Ovary (tissue), 3 donors: Measurements from ENCODE around the gene KPNA6.

Source experiments
- EP300 ChIP-seq: sonication (generic); formaldehyde crosslinking; IDR thresholded peaks from one replicate; pipeline ENCODE4 v1.6.1; 2017; ENCODE audit warnings: antibody characterized with exemption
- TF ChIP-seq, protein P1 (sequence below), 3 donors: fragments of 450-650 bp in 2 of 3; fragments of 200-600 bp in 1 of 3; IDR thresholded peaks; one replicate each; pipeline versions ENCODE4 v1.5.1 to v1.8.0; 2016 to 2022; ENCODE audit warnings: antibody characterized with exemption in 3 of 3, mild to moderate bottlenecking in 1 of 3
- donor health status: DM: no; HTN: no; CAD: no.

DNA sequence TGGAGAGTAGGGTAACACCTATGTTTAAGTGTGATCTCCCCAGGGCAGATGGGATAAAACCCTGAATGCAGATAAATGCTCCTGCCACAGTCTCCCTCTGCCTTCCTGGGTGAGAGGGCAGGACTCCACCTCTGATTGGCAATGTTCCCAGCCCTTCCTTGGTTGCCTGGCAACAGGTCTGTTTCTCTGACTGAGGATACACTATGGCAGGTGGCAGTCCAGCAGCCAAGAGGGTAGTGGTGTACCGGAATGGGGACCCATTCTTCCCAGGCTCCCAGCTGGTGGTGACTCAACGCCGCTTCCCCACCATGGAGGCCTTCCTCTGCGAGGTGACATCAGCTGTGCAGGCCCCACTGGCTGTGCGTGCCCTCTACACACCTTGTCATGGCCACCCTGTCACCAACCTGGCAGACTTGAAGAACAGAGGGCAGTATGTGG is 101.1 kb downstream of the KPNA6 start, which contains the start of gene DCDC2B:
- TF ChIP-seq, protein P1, sequence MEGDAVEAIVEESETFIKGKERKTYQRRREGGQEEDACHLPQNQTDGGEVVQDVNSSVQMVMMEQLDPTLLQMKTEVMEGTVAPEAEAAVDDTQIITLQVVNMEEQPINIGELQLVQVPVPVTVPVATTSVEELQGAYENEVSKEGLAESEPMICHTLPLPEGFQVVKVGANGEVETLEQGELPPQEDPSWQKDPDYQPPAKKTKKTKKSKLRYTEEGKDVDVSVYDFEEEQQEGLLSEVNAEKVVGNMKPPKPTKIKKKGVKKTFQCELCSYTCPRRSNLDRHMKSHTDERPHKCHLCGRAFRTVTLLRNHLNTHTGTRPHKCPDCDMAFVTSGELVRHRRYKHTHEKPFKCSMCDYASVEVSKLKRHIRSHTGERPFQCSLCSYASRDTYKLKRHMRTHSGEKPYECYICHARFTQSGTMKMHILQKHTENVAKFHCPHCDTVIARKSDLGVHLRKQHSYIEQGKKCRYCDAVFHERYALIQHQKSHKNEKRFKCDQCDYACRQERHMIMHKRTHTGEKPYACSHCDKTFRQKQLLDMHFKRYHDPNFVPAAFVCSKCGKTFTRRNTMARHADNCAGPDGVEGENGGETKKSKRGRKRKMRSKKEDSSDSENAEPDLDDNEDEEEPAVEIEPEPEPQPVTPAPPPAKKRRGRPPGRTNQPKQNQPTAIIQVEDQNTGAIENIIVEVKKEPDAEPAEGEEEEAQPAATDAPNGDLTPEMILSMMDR (IDR thresholded peaks at IDR 0.05) = no peak
- no peak for TF ChIP-seq EP300
